HL-60 (cell line): ENCODE data around the gene ZNF689.

ENCODE experiments used
- DNase-seq, 2 experiments: peaks; one replicate each; pipeline ENCODE4 v3.0.0-alpha.2; 2010 to 2020; ENCODE audit warnings: low read depth in 1 of 2, low spot score in 1 of 2
- H3K27ac ChIP-seq: fragments of 250-450 bp; sonication (Bioruptor Pico); replicated peaks from 2 replicates; pipeline ENCODE4 v1.5.1; 2020; ENCODE audit warnings: mild to moderate bottlenecking, moderate library complexity
- H3K27me3 ChIP-seq: fragments of 250-450 bp; sonication (Bioruptor Pico); 2 replicates; pipeline ENCODE4 v1.5.1; 2021; ENCODE audit warnings: mild to moderate bottlenecking, moderate library complexity; ENCODE audit not compliant: insufficient read depth, poor library complexity, severe bottlenecking
- H3K4me3 ChIP-seq: replicated peaks from 2 replicates; pipeline ENCODE4 v1.5.1; 2011; ENCODE audit warnings: mild to moderate bottlenecking, control low read depth, low read length; ENCODE audit not compliant: insufficient read depth
- GABPA ChIP-seq: IDR thresholded peaks from 2 replicates; pipeline ENCODE4 v1.6.1; 2012; ENCODE audit warnings: low read depth
- POLR2AphosphoS5 ChIP-seq: IDR thresholded peaks from 2 replicates; pipeline ENCODE4 v1.6.1; 2012; ENCODE audit warnings: low read depth
- SPI1 ChIP-seq: IDR thresholded peaks from 2 replicates; pipeline ENCODE4 v1.6.1; 2012; ENCODE audit warnings: low read depth, mild to moderate bottlenecking, borderline replicate concordance
- TF ChIP-seq, protein P1 (sequence below): IDR thresholded peaks from one replicate; pipeline ENCODE4 v1.5.1; 2011; ENCODE audit warnings: low read length, control low read depth, inconsistent platforms; ENCODE audit not compliant: insufficient read depth
- TF ChIP-seq, protein P2 (sequence below): IDR thresholded peaks from 2 replicates; pipeline ENCODE4 v1.6.1; 2012; ENCODE audit warnings: low read depth; ENCODE audit not compliant: insufficient replicate concordance

Gene ZNF689

DNA sequence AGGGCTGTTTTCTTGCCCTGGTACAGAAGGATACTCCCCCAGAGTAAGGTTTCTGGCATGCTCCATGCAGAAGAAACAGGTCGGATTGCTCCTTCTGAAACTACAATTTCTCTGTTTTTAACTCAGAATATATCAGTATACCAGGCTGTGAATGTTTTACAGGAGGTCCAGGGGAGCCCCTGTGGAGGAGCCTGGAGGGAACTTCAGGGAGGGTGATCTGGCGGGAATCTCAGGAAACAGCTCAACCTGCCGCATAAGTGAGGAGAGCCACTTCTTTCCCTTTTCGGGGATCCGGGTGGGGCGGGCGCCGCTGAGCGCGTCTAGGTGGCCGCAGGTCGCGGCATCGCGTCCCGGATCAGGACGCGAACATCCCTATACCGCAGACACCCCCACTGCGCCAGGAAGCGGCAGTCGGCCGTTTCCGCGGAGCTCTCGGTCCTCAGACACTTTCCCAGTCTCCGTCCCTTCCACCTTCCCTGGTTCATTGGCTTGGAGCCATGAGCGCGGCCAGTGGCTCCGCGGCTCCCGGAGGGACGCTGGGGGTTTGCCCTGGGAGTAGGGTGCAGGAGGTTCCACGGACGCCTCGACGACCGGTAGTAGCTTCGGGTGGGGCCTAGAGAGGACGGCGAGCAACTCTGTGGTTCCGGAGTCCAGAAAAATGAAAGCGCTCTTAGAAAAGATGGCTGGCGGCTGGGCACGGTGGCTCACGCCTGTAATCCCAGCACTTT lies 48.9 kb downstream of the ZNF689 start:
- H3K27me3 ChIP-seq: no peaks in the 10 kb centered on the region
- no peak overlapping the region for H3K27ac ChIP-seq
- no peak for DNase-seq
- no peak overlapping the region for H3K4me3 ChIP-seq
- no peak for TF ChIP-seq SPI1
- TF ChIP-seq POLR2AphosphoS5: no peak
- TF ChIP-seq, protein P1, sequence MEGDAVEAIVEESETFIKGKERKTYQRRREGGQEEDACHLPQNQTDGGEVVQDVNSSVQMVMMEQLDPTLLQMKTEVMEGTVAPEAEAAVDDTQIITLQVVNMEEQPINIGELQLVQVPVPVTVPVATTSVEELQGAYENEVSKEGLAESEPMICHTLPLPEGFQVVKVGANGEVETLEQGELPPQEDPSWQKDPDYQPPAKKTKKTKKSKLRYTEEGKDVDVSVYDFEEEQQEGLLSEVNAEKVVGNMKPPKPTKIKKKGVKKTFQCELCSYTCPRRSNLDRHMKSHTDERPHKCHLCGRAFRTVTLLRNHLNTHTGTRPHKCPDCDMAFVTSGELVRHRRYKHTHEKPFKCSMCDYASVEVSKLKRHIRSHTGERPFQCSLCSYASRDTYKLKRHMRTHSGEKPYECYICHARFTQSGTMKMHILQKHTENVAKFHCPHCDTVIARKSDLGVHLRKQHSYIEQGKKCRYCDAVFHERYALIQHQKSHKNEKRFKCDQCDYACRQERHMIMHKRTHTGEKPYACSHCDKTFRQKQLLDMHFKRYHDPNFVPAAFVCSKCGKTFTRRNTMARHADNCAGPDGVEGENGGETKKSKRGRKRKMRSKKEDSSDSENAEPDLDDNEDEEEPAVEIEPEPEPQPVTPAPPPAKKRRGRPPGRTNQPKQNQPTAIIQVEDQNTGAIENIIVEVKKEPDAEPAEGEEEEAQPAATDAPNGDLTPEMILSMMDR: no peak
- no peak for TF ChIP-seq GABPA
- TF ChIP-seq, protein P2, sequence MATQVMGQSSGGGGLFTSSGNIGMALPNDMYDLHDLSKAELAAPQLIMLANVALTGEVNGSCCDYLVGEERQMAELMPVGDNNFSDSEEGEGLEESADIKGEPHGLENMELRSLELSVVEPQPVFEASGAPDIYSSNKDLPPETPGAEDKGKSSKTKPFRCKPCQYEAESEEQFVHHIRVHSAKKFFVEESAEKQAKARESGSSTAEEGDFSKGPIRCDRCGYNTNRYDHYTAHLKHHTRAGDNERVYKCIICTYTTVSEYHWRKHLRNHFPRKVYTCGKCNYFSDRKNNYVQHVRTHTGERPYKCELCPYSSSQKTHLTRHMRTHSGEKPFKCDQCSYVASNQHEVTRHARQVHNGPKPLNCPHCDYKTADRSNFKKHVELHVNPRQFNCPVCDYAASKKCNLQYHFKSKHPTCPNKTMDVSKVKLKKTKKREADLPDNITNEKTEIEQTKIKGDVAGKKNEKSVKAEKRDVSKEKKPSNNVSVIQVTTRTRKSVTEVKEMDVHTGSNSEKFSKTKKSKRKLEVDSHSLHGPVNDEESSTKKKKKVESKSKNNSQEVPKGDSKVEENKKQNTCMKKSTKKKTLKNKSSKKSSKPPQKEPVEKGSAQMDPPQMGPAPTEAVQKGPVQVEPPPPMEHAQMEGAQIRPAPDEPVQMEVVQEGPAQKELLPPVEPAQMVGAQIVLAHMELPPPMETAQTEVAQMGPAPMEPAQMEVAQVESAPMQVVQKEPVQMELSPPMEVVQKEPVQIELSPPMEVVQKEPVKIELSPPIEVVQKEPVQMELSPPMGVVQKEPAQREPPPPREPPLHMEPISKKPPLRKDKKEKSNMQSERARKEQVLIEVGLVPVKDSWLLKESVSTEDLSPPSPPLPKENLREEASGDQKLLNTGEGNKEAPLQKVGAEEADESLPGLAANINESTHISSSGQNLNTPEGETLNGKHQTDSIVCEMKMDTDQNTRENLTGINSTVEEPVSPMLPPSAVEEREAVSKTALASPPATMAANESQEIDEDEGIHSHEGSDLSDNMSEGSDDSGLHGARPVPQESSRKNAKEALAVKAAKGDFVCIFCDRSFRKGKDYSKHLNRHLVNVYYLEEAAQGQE: no peak

DNA sequence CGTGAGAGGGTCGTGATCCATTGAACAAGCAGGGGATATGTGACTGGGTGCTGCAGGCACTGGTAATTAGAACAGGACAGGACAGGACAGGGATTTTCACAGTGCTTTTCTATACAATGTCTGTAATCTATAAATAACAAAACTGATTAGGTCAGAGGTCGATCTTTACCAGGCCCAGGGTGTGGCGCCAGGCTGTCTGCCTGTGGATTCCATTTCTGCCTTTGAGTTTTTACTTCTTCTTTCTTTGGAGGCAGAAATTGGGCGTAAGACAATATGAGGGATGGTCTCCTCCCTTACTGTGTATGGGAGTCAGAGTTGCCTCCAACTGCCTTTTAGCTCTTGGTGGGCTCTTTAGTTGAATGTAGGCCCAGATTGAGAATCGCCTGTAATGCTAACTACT lies 50.5 kb downstream of the ZNF689 start:
- no peak overlapping the region for H3K27ac ChIP-seq
- TF ChIP-seq SPI1: no peak
- TF ChIP-seq, protein P2: no peak
- TF ChIP-seq, protein P1: no peak
- no peak for TF ChIP-seq POLR2AphosphoS5
- no peak for TF ChIP-seq GABPA
- no peak overlapping the region for H3K4me3 ChIP-seq
- H3K27me3 ChIP-seq: no peaks in the 10 kb centered on the region
- no peak for DNase-seq

DNA sequence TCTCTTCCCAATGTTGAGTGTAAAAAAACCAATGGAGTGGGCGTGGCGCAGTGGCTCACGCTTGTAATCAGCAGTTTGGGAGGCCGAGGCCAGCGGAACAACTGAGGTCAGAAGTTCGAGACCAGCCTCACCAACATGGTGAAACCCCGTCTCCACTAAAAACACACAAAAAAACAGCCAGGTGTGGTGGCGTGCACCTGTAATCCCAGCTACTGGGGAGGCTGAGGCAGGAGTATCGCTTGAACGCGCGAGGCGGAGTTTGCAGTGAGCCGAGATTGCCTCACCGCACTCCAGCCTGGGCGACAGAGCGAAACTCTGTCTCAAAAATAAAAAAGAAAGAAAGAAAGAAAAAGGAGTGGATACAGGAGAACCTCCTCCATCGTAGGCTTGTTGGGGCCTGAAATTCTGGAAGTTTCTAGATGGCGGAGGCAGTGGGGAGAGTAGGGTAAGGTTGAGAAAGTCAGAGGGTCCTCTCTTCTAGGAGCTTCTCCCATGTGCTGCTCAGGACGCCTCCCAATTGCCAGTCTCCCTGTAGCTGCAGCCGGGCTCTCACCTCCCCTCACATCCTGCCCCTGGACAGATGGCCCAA lies 51.3 kb downstream of the ZNF689 start:
- peak overlapping the region; percentile 96 for H3K27ac ChIP-seq
- no peak for DNase-seq
- no peaks in the 10 kb centered on the region for H3K27me3 ChIP-seq
- H3K4me3 ChIP-seq: 0 out of 2 replicates have a peak overlapping the region, but pooled peaks have one; percentile 5
- TF ChIP-seq, protein P1: no peak
